HG03432 (cell line): Measurements from ENCODE around the gene ZNF423.
"Not testable (repeated sequence)": the region's sequence is repeated elsewhere in the genome, so short reads cannot be mapped to it uniquely, and the experiment has no call there.

Experiments
- ATAC-seq: cut with Tn5 transposase; IDR thresholded peaks from one replicate; pipeline ENCODE4 v1.9.1; 2021; ENCODE audit warnings: mild to moderate bottlenecking, moderate library complexity; ENCODE audit not compliant: unreplicated experiment

Gene ZNF423

GRCh38 chr16:49871824-49872223, 15.9 kb upstream of the ZNF423 start:
- ATAC-seq = not testable (repeated sequence)

GRCh38 chr16:49869731-49870130, 13.8 kb upstream of the ZNF423 start:
- ATAC-seq = no peak

GRCh38 chr16:49867796-49868668, 12.1 kb upstream of the ZNF423 start:
- no peak for ATAC-seq

- no peak for ATAC-seq
Measured at GRCh38 chr16:49867234-49867633, 11.3 kb upstream of the ZNF423 start.

DNA sequence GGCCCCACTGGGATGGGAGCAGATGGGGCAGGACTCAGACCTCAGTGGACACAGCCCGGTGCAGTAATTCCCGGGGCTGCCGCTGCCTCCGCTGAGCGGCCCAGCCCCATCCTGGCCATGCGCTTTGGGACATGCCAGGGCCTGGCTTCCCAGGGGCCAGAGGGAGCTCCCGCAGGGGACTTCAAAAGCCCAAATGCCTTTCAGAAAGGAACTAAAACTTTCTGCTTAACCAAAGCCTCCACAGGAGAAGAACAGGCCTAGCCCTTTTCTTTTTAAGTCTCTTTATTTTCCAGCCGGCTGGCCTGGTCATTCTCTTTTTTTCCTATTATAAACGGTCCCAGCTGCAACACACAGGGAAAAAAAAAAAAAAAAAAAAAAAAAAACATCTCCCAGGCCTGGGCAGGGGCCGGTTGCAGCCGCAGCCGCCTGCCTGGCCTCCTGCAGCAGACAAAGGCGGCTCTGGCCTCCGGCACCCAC, 10.7 kb upstream of the ZNF423 start:
- ATAC-seq = no peak

GRCh38 chr16:49862694-49863093, 6.8 kb upstream of the ZNF423 start:
- no peak for ATAC-seq

GRCh38 chr16:49861299-49861698, 5.4 kb upstream of the ZNF423 start:
- ATAC-seq = no peak

DNA sequence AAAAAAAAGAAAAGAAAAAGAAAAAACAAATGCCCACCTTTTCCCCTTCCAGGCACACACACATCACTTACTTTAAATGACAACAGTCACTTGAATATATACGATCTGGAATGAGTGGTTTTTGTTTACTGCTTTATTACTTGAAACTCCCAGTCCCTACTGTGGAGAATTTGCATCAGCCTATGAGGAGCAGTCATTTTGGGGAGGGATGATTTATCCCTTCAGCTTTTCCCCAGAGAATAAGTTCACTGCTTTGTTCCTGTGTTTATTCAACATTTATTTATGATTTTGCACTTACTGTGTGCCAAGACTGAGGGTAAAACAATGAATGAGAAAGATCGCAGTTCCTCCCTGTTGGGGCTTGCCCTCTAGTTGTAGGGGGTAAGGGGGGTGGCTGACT, 4.7 kb upstream of the ZNF423 start:
- no peak for ATAC-seq

- ATAC-seq = no peak
Measured at GRCh38 chr16:49859125-49859811, 3.4 kb upstream of the ZNF423 start.

- ATAC-seq = no peak
Measured at GRCh38 chr16:49858200-49859124, 2.5 kb upstream of the ZNF423 start.

GRCh38 chr16:49857423-49858181, 1.7 kb upstream of the ZNF423 start:
- peak; percentile 28 for ATAC-seq

- no peak for ATAC-seq
Measured at GRCh38 chr16:49856672-49857330, 889 bp upstream of the ZNF423 start.

GRCh38 chr16:49855280-49855821, 561 bp downstream of the ZNF423 start:
- peak; percentile 70 for ATAC-seq

GRCh38 chr16:49854796-49855203, 1.1 kb downstream of the ZNF423 start:
- ATAC-seq = peak; percentile 19

GRCh38 chr16:49854188-49854795, 1.6 kb downstream of the ZNF423 start:
- ATAC-seq = no peak

- ATAC-seq = no peak
Measured at GRCh38 chr16:49852279-49852678, 3.6 kb downstream of the ZNF423 start.

DNA sequence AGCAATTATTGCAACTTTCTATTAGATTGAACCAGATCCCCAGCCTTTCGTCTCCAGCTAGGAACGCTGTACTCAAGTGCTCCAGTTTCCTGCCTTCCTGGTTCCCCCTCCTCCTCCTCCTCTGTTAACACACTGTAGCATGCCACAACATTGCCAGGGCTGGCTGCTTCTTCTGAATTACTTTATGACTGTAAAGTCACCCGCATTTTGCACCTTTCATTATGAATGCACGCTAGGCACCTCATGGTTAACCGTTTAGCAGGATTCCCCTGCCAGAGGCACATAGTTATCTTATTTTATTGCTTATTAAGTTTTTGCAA, 4.5 kb downstream of the ZNF423 start:
- ATAC-seq = no peak

DNA sequence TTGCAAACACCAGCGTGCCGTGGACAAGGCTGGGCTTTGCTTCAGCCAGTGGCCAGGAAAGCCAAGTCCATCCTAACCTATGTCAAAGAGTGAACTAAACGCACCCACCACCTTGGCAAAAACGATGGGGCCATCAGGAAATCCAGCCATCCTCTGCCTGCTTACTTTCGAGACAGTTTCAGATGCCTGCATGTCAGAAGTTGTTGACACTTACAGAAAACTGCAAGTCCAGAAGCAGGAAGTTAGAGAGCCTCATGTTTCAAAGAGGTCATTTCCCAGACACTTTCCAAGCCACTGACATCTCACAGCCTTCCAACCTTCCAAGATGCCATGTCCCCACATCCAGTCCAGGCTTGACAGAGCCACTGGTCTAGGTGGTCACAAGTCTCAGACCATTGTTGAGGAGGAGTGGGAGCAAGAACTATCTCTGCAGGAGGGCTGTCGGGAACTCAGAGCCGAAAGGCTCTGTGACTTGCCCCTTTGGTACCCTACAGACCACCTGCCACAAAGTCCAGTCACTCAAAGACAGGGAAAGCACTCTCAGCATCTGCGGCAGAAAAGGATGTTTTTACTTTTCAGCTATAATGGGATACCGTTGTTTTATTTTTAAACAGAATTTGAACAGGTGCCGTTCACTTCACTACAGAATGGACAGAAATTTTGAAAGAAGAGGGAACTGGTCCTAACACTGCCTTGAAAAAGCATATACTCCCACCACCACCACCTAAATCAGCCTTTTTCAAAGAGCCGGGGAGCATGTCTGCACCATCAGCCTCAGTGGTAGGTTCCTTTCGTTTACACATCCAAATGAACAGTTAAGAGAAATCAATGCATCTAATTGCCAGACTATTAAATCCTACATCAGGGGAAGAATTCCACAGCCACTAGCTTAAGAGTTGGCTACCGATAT, 5.1 kb downstream of the ZNF423 start:
- ATAC-seq = no peak
